ENCODE data around the gene SPRED1. TPM values are rescaled to one million over a fixed set of nuclear protein-coding genes. Genes with fewer than 3 reads are reported as not detected.

SPRED1 gene
- total and polyA plus RNA-seq, 2 donors from 2014 or later: 4.6 to 36.2 TPM

- Histone ChIP-seq H3K27me3 (ENCODE audit: control insufficient read depth, insufficient read depth, low read length) (no peaks in the 10 kb centered on the region), H3K4me3 (ENCODE audit: low read length in 3 of 3) (no peak overlapping the region), H3K36me3 (ENCODE audit: control insufficient read depth in 2 of 3, insufficient read depth in 3 of 3, low read length in 3 of 3) (peaks cover 0 to 2% (median 0%) of the 10 kb centered on the region in 3 donors), H3K27ac (ENCODE audit: low read depth in 2 of 2, low read length in 2 of 2) (no peak overlapping the region), H3K9ac (ENCODE audit: low read length in 3 of 3) (no peak overlapping the region), H3K4me1 (ENCODE audit: control insufficient read depth in 2 of 3, insufficient read depth in 2 of 3, low read depth in 1 of 3, low read length in 3 of 3) (no peaks in the 10 kb centered on the region), H3K9me3 (ENCODE audit: control insufficient read depth in 2 of 3, insufficient read depth in 1 of 3, low read length in 3 of 3) (no peaks in the 10 kb centered on the region)
- no peak for FAIRE-seq
- DNase-seq: no peak
- TF ChIP-seq, protein P1, sequence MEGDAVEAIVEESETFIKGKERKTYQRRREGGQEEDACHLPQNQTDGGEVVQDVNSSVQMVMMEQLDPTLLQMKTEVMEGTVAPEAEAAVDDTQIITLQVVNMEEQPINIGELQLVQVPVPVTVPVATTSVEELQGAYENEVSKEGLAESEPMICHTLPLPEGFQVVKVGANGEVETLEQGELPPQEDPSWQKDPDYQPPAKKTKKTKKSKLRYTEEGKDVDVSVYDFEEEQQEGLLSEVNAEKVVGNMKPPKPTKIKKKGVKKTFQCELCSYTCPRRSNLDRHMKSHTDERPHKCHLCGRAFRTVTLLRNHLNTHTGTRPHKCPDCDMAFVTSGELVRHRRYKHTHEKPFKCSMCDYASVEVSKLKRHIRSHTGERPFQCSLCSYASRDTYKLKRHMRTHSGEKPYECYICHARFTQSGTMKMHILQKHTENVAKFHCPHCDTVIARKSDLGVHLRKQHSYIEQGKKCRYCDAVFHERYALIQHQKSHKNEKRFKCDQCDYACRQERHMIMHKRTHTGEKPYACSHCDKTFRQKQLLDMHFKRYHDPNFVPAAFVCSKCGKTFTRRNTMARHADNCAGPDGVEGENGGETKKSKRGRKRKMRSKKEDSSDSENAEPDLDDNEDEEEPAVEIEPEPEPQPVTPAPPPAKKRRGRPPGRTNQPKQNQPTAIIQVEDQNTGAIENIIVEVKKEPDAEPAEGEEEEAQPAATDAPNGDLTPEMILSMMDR (IDR thresholded peaks at IDR 0.05; ENCODE audit: borderline replicate concordance, extremely low read depth, insufficient read depth): no peak
- intact Hi-C loops (cut with DNase I): no loop called here
Measured at GRCh38 chr15:38320866-38321265, 68.2 kb downstream of the SPRED1 start.

GRCh38 chr15:38323895-38324294 is 71.3 kb downstream of the SPRED1 start:
- Histone ChIP-seq H3K27ac (ENCODE audit: low read depth in 2 of 2, low read length in 2 of 2) (no peak overlapping the region), H3K27me3 (ENCODE audit: control insufficient read depth, insufficient read depth, low read length) (no peaks in the 10 kb centered on the region), H3K4me3 (ENCODE audit: low read length in 3 of 3) (no peak overlapping the region), H3K36me3 (ENCODE audit: control insufficient read depth in 2 of 3, insufficient read depth in 3 of 3, low read length in 3 of 3) (peaks cover 0 to 11% (median 3%) of the 10 kb centered on the region in 3 donors), H3K9ac (ENCODE audit: low read length in 3 of 3) (no peak overlapping the region), H3K9me3 (ENCODE audit: control insufficient read depth in 2 of 3, insufficient read depth in 1 of 3, low read length in 3 of 3) (no peaks in the 10 kb centered on the region), H3K4me1 (ENCODE audit: control insufficient read depth in 2 of 3, insufficient read depth in 2 of 3, low read depth in 1 of 3, low read length in 3 of 3) (no peaks in the 10 kb centered on the region)
- FAIRE-seq: no peak
- intact Hi-C loops (cut with DNase I): no loop called here
- no peak for DNase-seq
- TF ChIP-seq, protein P1 (IDR thresholded peaks at IDR 0.05; ENCODE audit: borderline replicate concordance, extremely low read depth, insufficient read depth): no peak

GRCh38 chr15:38324939-38325647 is 72.5 kb downstream of the SPRED1 start:
- no peak for FAIRE-seq
- intact Hi-C loops (cut with DNase I): no loop called here
- no peak overlapping the region for H3K4me3 ChIP-seq (ENCODE audit: low read length in 3 of 3)
- no peaks in the 10 kb centered on the region for H3K27me3 ChIP-seq (ENCODE audit: control insufficient read depth, insufficient read depth, low read length)
- H3K9me3 ChIP-seq (ENCODE audit: control insufficient read depth in 2 of 3, insufficient read depth in 1 of 3, low read length in 3 of 3): no peaks in the 10 kb centered on the region
- H3K36me3 ChIP-seq (ENCODE audit: control insufficient read depth in 2 of 3, insufficient read depth in 3 of 3, low read length in 3 of 3): peaks cover 0 to 11% (median 3%) of the 10 kb centered on the region in 3 donors
- H3K9ac ChIP-seq (ENCODE audit: low read length in 3 of 3): no peak overlapping the region
- H3K4me1 ChIP-seq (ENCODE audit: control insufficient read depth in 2 of 3, insufficient read depth in 2 of 3, low read depth in 1 of 3, low read length in 3 of 3): no peaks in the 10 kb centered on the region
- DNase-seq: peak in 1 of 5 donors; percentile 23
- TF ChIP-seq, protein P1 (IDR thresholded peaks at IDR 0.05; ENCODE audit: borderline replicate concordance, extremely low read depth, insufficient read depth): no peak
- no peak overlapping the region for H3K27ac ChIP-seq (ENCODE audit: low read depth in 2 of 2, low read length in 2 of 2)

All from kidney (tissue), 14 donors.